ENCODE measurements around the gene LMAN2. TPM values are rescaled to one million over a fixed set of nuclear protein-coding genes. Genes with fewer than 3 reads are reported as not detected.
A peak's percentile ranks its signal among the peaks of the same experiment; 100 is the strongest.
"Not testable (repeated sequence)": the region's sequence is repeated elsewhere in the genome, so short reads cannot be mapped to it uniquely, and the experiment has no call there.

The LMAN2 gene
- total RNA-seq, 4 donors from 2014 or later: 193 to 321 (median 268) TPM

DNA sequence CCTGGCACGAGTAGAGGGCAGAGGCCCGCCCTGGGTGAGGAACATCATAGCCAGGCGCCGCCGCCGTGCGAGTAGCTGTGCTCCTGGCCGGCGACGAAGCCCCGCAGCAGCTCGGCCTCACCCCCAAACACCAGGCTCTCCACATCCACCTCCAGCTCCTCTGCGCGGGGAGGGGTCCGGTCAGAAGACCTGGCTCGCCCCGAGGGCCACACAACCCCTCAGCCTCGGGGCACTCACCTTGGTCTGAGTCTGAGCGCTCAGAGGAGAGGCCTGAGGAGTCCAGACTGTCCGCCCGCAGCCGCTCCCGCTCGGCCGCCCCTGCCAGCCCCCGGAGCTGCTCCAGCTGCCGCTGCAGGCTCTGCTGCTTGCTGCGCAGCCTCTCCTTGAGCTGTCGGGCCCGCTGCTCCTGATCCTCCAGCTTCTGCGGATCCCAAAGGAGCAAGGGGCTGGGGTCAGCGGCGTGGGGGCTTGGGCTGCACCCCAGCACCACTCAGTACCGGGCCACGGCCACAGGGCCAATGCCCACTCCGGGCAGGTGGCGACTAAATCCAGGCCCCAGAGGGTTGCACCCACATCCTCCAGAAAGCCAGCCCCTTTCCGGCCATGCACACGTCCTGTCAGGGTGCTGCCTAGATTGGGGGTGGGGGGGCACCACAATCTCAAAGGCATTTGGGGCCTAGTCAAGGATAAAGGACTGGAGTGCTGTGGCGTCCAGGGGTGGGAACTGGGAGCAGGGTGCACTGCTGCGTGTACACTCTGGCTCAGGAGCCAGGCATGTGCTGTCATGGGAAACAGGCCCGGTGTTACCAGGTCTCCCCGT, 43.7 kb downstream of the LMAN2 start:
- no peak for DNase-seq
- no peaks in the 10 kb centered on the region for H3K9me3 ChIP-seq
- TF ChIP-seq CTCF (IDR thresholded peaks at IDR 0.05) (no peak), POLR2A (IDR thresholded peaks at IDR 0.05) (no peak)
- peak overlapping the region in 2 of 4 donors; percentile 21 to 25 for H3K27ac ChIP-seq
- peaks cover 0 to 25% (median 0%) of the 10 kb centered on the region in 3 donors for H3K36me3 ChIP-seq
- peaks cover 6 to 45% (median 35%) of the 10 kb centered on the region in 4 donors for H3K4me1 ChIP-seq
- H3K27me3 ChIP-seq: no peaks in the 10 kb centered on the region
- no peak overlapping the region for H3K4me3 ChIP-seq

GRCh38 chr5:177306674-177307543, 44.6 kb downstream of the LMAN2 start:
- Histone ChIP-seq H3K4me1 (peaks cover 6 to 47% (median 35%) of the 10 kb centered on the region in 4 donors), H3K4me3 (no peak overlapping the region), H3K36me3 (peaks cover 0 to 25% (median 0%) of the 10 kb centered on the region in 3 donors), H3K9me3 (no peaks in the 10 kb centered on the region), H3K27me3 (no peaks in the 10 kb centered on the region), H3K27ac (peak overlapping the region in 2 of 4 donors; percentile 21 to 25)
- DNase-seq: no peak
- no peak for TF ChIP-seq POLR2A (IDR thresholded peaks at IDR 0.05)
- no peak for TF ChIP-seq CTCF (IDR thresholded peaks at IDR 0.05)

DNA sequence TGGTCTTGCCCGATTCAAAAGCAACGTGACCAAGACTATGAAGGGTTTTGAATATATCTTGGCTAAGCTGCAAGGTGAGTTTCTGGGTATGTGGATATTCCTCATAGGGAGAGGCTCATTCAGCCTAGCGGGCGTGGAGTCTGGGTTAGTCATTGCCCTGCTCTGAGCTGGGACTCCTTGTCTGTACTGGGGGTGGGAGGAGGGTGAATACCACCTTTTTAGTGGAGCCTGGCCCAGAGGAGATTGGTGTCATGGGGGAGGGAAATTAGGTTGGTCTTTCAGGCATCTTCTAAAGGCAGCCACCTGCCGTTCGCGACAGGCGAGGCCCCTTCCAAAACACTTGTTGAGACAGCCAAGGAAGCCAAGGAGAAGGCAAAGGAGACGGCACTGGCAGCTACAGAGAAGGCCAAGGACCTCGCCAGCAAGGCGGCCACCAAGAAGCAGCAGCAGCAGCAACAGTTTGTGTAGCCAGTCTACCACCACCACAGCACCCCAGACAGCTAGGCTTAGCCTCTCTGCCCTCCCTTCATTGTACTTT, 45.3 kb downstream of the LMAN2 start:
- DNase-seq, H3K4me3 ChIP-seq, H3K9me3 ChIP-seq, H3K27ac ChIP-seq, H3K27me3 ChIP-seq: not testable (repeated sequence)
- peaks cover 0 to 25% (median 0%) of the 10 kb centered on the region in 3 donors for H3K36me3 ChIP-seq
- H3K4me1 ChIP-seq: peaks cover 6 to 47% (median 34%) of the 10 kb centered on the region in 4 donors

DNA sequence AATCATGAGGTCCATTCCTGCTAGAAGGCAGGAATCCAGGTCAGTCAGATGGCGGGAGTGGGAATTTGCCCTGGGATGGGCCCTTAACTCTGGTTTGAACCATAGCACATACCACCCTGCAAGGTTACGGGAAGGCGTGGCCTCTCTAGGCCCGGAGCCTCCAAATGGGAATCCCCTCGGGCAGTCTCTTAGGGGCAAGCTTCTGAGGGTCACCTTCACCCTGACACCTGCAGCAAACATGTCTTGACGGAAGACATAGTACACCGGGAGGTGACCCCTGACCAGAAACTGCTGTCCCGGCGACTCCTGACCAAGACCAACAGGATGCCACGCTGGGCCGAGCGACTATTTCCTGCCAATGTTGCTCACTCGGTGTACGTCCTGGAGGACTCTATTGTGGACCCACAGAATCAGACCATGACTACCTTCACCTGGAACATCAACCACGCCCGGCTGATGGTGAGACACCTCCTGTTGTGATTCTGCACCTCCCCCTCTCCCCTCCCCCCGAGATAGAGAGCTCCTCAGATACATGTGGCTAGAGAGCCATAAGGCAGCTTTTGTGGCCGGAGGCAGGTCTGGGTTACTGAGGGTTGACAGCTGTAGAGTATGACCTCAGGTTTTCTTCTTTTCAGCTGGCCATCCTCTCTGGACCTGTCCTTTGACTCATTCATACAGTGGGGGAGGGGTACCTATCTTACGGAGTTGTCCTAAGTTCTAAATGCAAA, 46.9 kb downstream of the LMAN2 start:
- Histone ChIP-seq H3K27me3 (no peaks in the 10 kb centered on the region), H3K4me3 (peak overlapping the region; percentile 76 to 96 (median 84)), H3K9me3 (no peaks in the 10 kb centered on the region), H3K36me3 (peaks cover 0 to 25% (median 0%) of the 10 kb centered on the region in 3 donors), H3K4me1 (peaks cover 3 to 53% (median 33%) of the 10 kb centered on the region in 4 donors), H3K27ac (peak overlapping the region; percentile 85 to 92 (median 90))
- TF ChIP-seq POLR2A (IDR thresholded peaks at IDR 0.05) (no peak), CTCF (IDR thresholded peaks at IDR 0.05) (no peak)
- peak in 2 of 3 donors; percentile 85 to 89 for DNase-seq

DNA sequence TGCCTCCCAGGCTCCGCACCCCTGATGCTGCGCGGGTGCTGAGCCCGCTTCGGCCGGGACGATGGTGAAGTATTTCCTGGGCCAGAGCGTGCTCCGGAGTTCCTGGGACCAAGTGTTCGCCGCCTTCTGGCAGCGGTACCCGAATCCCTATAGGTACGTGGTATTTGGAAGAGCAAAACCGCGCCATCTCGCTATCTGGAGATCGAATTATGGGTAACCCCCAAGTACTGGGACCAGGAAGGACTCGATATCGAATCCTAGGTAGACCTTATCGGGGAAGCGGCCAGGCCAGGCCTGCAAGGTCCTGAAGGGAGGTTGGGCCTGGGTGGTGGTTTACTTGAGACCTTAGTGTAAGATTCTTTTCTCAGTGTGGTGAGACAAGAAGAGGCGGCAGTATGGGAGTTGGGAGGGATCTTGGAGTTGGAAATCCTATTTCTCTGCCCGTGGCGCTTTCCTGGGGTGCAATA, 47.5 kb downstream of the LMAN2 start:
- TF ChIP-seq POLR2A (IDR thresholded peaks at IDR 0.05) (no peak), CTCF (IDR thresholded peaks at IDR 0.05) (no peak)
- peak overlapping the region; percentile 76 to 96 (median 84) for H3K4me3 ChIP-seq
- no peaks in the 10 kb centered on the region for H3K27me3 ChIP-seq
- peaks cover 3 to 58% (median 33%) of the 10 kb centered on the region in 4 donors for H3K4me1 ChIP-seq
- peaks cover 0 to 25% (median 0%) of the 10 kb centered on the region in 3 donors for H3K36me3 ChIP-seq
- DNase-seq: no peak
- no peaks in the 10 kb centered on the region for H3K9me3 ChIP-seq
- peak overlapping the region; percentile 85 to 92 (median 90) for H3K27ac ChIP-seq

Data from Peyer's patch (tissue), 4 donors.